Spinal cord (tissue), 10 donors: ENCODE data around the gene NTMT1. TPM values are rescaled to one million over a fixed set of nuclear protein-coding genes. Genes with fewer than 3 reads are reported as not detected.

ENCODE experiments used
- DNase-seq, 6 donors: peaks; one replicate each; pipeline versions ENCODE4 v3.0.0 to v3.0.0-alpha.2; 2013 to 2015; ENCODE audit warnings: low spot score in 6 of 6, low read depth in 4 of 6
- H3K27ac ChIP-seq: one replicate; pipeline ENCODE4 v1.5.1; 2013; ENCODE audit warnings: low read depth, low read length, control low read depth
- H3K27me3 ChIP-seq: one replicate; pipeline ENCODE4 v1.6.1; 2013; ENCODE audit warnings: low read length; ENCODE audit not compliant: control insufficient read depth, insufficient read depth
- H3K36me3 ChIP-seq: one replicate; pipeline ENCODE4 v1.6.1; 2013; ENCODE audit warnings: low read length; ENCODE audit not compliant: control insufficient read depth, insufficient read depth
- H3K4me1 ChIP-seq: one replicate; pipeline ENCODE4 v1.6.1; 2013; ENCODE audit warnings: low read length; ENCODE audit not compliant: control insufficient read depth, insufficient read depth
- H3K4me3 ChIP-seq: one replicate; pipeline ENCODE4 v1.5.1; 2013; ENCODE audit warnings: low read depth, low read length, control low read depth
- H3K9me3 ChIP-seq: one replicate; pipeline ENCODE4 v1.6.1; 2013; ENCODE audit warnings: low read length; ENCODE audit not compliant: control insufficient read depth, insufficient read depth
- WGBS: methylation state at CpG from one replicate; pipeline ENCODE4 v1.1.5; 2013; ENCODE audit warnings: missing lambda C conversion rate; ENCODE audit not compliant: insufficient coverage; 5-methylcytosine and 5-hydroxymethylcytosine counted together
- polyA plus RNA-seq, 2 donors: library from polyadenylated mRNA; unstranded; fragments of 120-200 nt; gene quantifications; one replicate each; pipeline ENCODE4 v1.2.1, GENCODE V29; 2013; ENCODE audit not compliant: insufficient read length in 2 of 2
- total RNA-seq, 2 donors: library from RNA; depleted of rRNA in 1 of 2; stranded (reverse); fragments of 120-200 nt in 1 of 2; fragments of >200 nt in 1 of 2; gene quantifications; one replicate each; pipeline versions ENCODE4 v1.2.3 to v1.2.4, GENCODE V29; 2013 to 2014
- donor health status: healthy.

Gene NTMT1
- total and polyA plus RNA-seq, 4 donors: 15.9 to 39.9 (median 32.4) TPM

DNA sequence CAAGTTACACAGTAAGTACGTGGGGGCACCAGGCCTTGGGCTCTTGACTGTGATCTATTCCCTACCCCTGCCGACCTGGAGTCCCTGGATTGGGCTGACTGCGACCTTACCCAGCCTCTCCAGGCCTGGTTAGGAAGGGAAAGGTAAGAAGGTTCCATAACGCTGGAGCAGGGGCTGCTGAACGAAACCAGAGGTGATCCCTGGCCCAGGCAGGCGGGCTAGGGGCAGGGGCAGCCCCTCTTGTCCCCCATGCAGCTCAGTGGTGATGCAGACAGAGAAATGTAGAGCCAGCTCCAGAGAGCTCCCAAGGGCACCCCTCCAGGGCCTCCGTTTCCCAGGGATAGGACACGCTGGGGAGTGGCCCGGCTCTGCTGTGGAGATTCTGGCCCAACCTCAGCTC is 53.6 kb downstream of the NTMT1 start:
- Histone ChIP-seq H3K9me3 (no peaks in the 10 kb centered on the region), H3K4me1 (peaks cover 20% of the 10 kb centered on the region), H3K36me3 (no peaks in the 10 kb centered on the region), H3K4me3 (no peak overlapping the region), H3K27ac (no peak overlapping the region), H3K27me3 (peaks cover 3% of the 10 kb centered on the region)
- no peak for DNase-seq
- WGBS: 79% methylated on average over 9 of the region's 9 CpGs

DNA sequence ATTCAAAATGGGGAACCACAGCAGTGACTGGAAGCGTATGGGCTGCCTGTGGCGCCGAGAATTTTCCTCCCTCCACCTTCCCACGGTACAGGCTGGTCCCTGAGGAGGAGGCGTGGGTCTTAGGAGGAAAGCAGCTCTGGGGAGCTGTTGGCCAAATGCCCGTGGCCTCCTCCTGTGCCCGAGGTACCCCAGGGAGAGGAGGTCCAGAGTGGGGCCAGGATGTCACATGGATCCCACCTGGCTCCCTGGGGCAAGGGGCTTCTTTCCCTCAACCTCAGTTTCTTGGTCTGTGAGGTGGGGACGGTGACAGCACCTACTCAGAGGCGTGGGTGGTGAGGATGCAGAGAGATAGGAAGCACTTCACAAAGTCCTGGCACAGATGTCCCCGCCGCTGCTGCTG is 56.0 kb downstream of the NTMT1 start:
- Histone ChIP-seq H3K27me3 (peaks cover 3% of the 10 kb centered on the region), H3K36me3 (no peaks in the 10 kb centered on the region), H3K9me3 (no peaks in the 10 kb centered on the region), H3K4me3 (no peak overlapping the region), H3K4me1 (peaks cover 8% of the 10 kb centered on the region), H3K27ac (no peak overlapping the region)
- 84% methylated on average over 6 of the region's 11 CpGs for WGBS
- DNase-seq: no peak

DNA sequence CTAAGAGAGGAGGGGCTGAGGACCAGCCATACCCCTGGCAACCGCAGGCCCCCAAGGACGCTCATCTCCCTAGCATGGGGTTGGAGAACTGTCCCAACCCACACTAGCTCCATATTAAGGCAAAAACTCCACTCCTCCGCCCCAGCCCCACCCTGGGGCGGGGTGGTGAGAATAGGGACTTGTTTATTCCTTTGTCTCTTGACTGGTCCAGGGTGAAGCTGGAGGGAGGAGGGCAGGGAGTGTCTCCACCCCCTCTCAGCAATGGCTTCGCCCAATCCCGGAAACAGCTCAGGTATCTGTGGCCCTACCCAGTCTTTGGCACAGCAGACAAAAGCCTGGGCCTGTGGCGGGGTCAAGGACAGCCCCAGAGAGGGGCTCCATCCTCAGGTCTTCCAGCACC is 56.4 kb downstream of the NTMT1 start:
- no peak overlapping the region for H3K27ac ChIP-seq
- H3K4me1 ChIP-seq: peaks cover 3% of the 10 kb centered on the region
- no peaks in the 10 kb centered on the region for H3K9me3 ChIP-seq
- peaks cover under 1% of the 10 kb centered on the region for H3K27me3 ChIP-seq
- no peaks in the 10 kb centered on the region for H3K36me3 ChIP-seq
- 83% methylated on average over 1 of the region's 7 CpGs for WGBS
- H3K4me3 ChIP-seq: no peak overlapping the region
- DNase-seq: no peak

- H3K27ac ChIP-seq: no peak overlapping the region
- DNase-seq: no peak
- H3K4me1 ChIP-seq: no peaks in the 10 kb centered on the region
- H3K4me3 ChIP-seq: no peak overlapping the region
- H3K9me3 ChIP-seq: no peaks in the 10 kb centered on the region
- WGBS: 83% methylated on average over 11 of the region's 15 CpGs
- H3K36me3 ChIP-seq: no peaks in the 10 kb centered on the region
- H3K27me3 ChIP-seq: no peaks in the 10 kb centered on the region
Observed at GRCh38 chr9:129685220-129685932, 59.4 kb downstream of the NTMT1 start.

Other genes starting within 250 kb of the NTMT1 start
- under 1 TPM in 1 of 2 donors, not detected in 1; 0.44 TPM for gene C9orf50, start 5.1 kb upstream of the NTMT1 start, total RNA-seq
- under 1 TPM; 0.59 to 0.60 TPM for gene C9orf50, start 5.1 kb upstream of the NTMT1 start, polyA plus RNA-seq
- gene ASB6, start 16.0 kb downstream of the NTMT1 start, total RNA-seq: 10 to 100 TPM; 12.3 to 12.4 TPM
- 10 to 100 TPM; 29.8 to 33.4 TPM for gene ASB6, start 16.0 kb downstream of the NTMT1 start, polyA plus RNA-seq
- gene PRRX2, start 39.5 kb downstream of the NTMT1 start, total RNA-seq: 10 to 100 TPM in 1 of 2 donors, 1 to 10 TPM in 1; 2.4 to 14.8 TPM
- 1 to 10 TPM in 1 of 2 donors, under 1 TPM in 1; 0.52 to 4.1 TPM for gene PRRX2, start 39.5 kb downstream of the NTMT1 start, polyA plus RNA-seq
- 1 to 10 TPM; 2.5 to 9.3 TPM for gene PTGES, start 126.9 kb downstream of the NTMT1 start, total RNA-seq
- gene PTGES, start 126.9 kb downstream of the NTMT1 start, polyA plus RNA-seq: 1 to 10 TPM; 7.8 to 8.8 TPM
- 10 to 100 TPM; 26.9 to 30.9 TPM for gene TOR1B, start 177.0 kb downstream of the NTMT1 start, total RNA-seq
- 10 to 100 TPM; 25.6 to 35.4 TPM for gene TOR1B, start 177.0 kb downstream of the NTMT1 start, polyA plus RNA-seq
- 10 to 100 TPM; 24.2 to 26.3 TPM for gene TOR1A, start 198.0 kb downstream of the NTMT1 start, total RNA-seq
- gene TOR1A, start 198.0 kb downstream of the NTMT1 start, polyA plus RNA-seq: 10 to 100 TPM; 42.2 to 46.0 TPM
- 10 to 100 TPM; 41.8 to 60.2 TPM for gene C9orf78, start 209.1 kb downstream of the NTMT1 start, total RNA-seq
- 10 to 100 TPM; 78.1 to 78.2 TPM for gene C9orf78, start 209.1 kb downstream of the NTMT1 start, polyA plus RNA-seq
- 10 to 100 TPM; 11.4 to 11.6 TPM for gene USP20, start 209.3 kb downstream of the NTMT1 start, total RNA-seq
- gene USP20, start 209.3 kb downstream of the NTMT1 start, polyA plus RNA-seq: 10 to 100 TPM; 36.5 to 38.9 TPM